ENCODE measurements around the gene ENOPH1.

The ENOPH1 gene

GRCh38 chr4:82428526-82428968, 1.8 kb upstream of the ENOPH1 start:
- H3K4me3 ChIP-seq (ENCODE audit: low read depth, low read length): peak overlapping the region; percentile 84
- no peak for DNase-seq (ENCODE audit: low read depth)
- no peak for TF ChIP-seq CTCF (IDR thresholded peaks at IDR 0.05; ENCODE audit: control insufficient read depth, extremely low read depth, insufficient read depth)

GRCh38 chr4:82428969-82429727, 1.2 kb upstream of the ENOPH1 start:
- peak; percentile 97 for TF ChIP-seq CTCF (IDR thresholded peaks at IDR 0.05; ENCODE audit: control insufficient read depth, extremely low read depth, insufficient read depth)
- peak overlapping the region; percentile 84 for H3K4me3 ChIP-seq (ENCODE audit: low read depth, low read length)
- DNase-seq (ENCODE audit: low read depth): peak; percentile 61

GRCh38 chr4:82429728-82430192, 630 bp upstream of the ENOPH1 start:
- H3K4me3 ChIP-seq (ENCODE audit: low read depth, low read length): peak overlapping the region; percentile 84
- no peak for DNase-seq (ENCODE audit: low read depth)
- TF ChIP-seq CTCF (IDR thresholded peaks at IDR 0.05; ENCODE audit: control insufficient read depth, extremely low read depth, insufficient read depth): no peak

- H3K4me3 ChIP-seq (ENCODE audit: low read depth, low read length): peak overlapping the region; percentile 84
- DNase-seq (ENCODE audit: low read depth): no peak
- TF ChIP-seq CTCF (IDR thresholded peaks at IDR 0.05; ENCODE audit: control insufficient read depth, extremely low read depth, insufficient read depth): no peak
Measured at GRCh38 chr4:82430964-82431745, 765 bp downstream of the ENOPH1 start.

- DNase-seq (ENCODE audit: low read depth): no peak
- H3K4me3 ChIP-seq (ENCODE audit: low read depth, low read length): peak overlapping the region; percentile 84
- no peak for TF ChIP-seq CTCF (IDR thresholded peaks at IDR 0.05; ENCODE audit: control insufficient read depth, extremely low read depth, insufficient read depth)
Measured at GRCh38 chr4:82431831-82432230, 1.4 kb downstream of the ENOPH1 start.

GRCh38 chr4:82432596-82432995, 2.2 kb downstream of the ENOPH1 start:
- TF ChIP-seq CTCF (IDR thresholded peaks at IDR 0.05; ENCODE audit: control insufficient read depth, extremely low read depth, insufficient read depth): no peak
- no peak overlapping the region for H3K4me3 ChIP-seq (ENCODE audit: low read depth, low read length)
- no peak for DNase-seq (ENCODE audit: low read depth)
